Right ventricle myocardium inferior (tissue), 1 donor: ENCODE results near the gene COX8A. TPM values are rescaled to one million over a fixed set of nuclear protein-coding genes. Genes with fewer than 3 reads are reported as not detected.

Experiments used
- ATAC-seq: fragments of 200-7000 bp; cut with Tn5 transposase; one replicate; pipeline ENCODE4 v1.9.1; 2020; ENCODE audit warnings: mild to moderate bottlenecking, moderate library complexity
- DNase-seq: peaks from one replicate; pipeline ENCODE4 v3.0.0; 2021; ENCODE audit errors: missing footprints
- intact Hi-C: fragments of 100-400 bp; cut with DNase I; formaldehyde crosslinking; loops from one replicate; pipeline ENCODE4 v1.11.0; 2022
- total RNA-seq: library from RNA; stranded (reverse); fragmentation: NEBNext Ultra II Directional; extraction: Animal tissue kit (Norgen Biotek cat#: 25700); gene quantifications from one replicate; pipeline ENCODE4 v1.2.1, GENCODE V29; 2021
- donor health status: DM: no; HTN: yes; CAD: no; lungs with severe emphysema.

COX8A gene
- total RNA-seq, 1 donor from 2014 or later = 1,159 TPM

GRCh38 chr11:63999349-64000025 is 25.1 kb downstream of the COX8A start:
- intact Hi-C loops = loop anchor here (1.0 kb wide), 1 partner anchor 149 kb away; no protein-coding TSS in a partner anchor
- DNase-seq = peak; percentile 80

GRCh38 chr11:64000026-64000739 is 25.8 kb downstream of the COX8A start:
- intact Hi-C loops = loop anchor here (1.0 kb wide), 1 partner anchor 148 kb away; no protein-coding TSS in a partner anchor
- DNase-seq = peak; percentile 86
- ATAC-seq = peak; percentile 90

More at GRCh38 chr11:63999349-64000025, 25.1 kb downstream of the COX8A start:
- ATAC-seq = peak; percentile 15

- DNase-seq (no peak), ATAC-seq (peak; percentile 10)
- intact Hi-C loops = loop anchor here (1.0 kb wide), 1 partner anchor 147 kb away; no protein-coding TSS in a partner anchor
These were observed 26.5 kb downstream of the COX8A start for GRCh38 chr11:64000740-64001483.

- DNase-seq (no peak), ATAC-seq (no peak)
- intact Hi-C loops = no loop called here
These were observed 27.3 kb downstream of the COX8A start for GRCh38 chr11:64001484-64002420.

GRCh38 chr11:64003807-64004589 is 29.6 kb downstream of the COX8A start:
- intact Hi-C loops = no loop called here
- DNase-seq (no peak), ATAC-seq (no peak)

- DNase-seq = no peak
- intact Hi-C loops = no loop called here
- ATAC-seq = no peak
These were observed 30.2 kb downstream of the COX8A start for GRCh38 chr11:64004590-64004984.

GRCh38 chr11:64005691-64006090 is 31.3 kb downstream of the COX8A start:
- intact Hi-C loops = no loop called here
- ATAC-seq (no peak), DNase-seq (no peak)

- DNase-seq (no peak), ATAC-seq (no peak)
- intact Hi-C loops = no loop called here
These were observed 32.0 kb downstream of the COX8A start for GRCh38 chr11:64006398-64006797.

- intact Hi-C loops = no loop called here
- ATAC-seq (peak; percentile 39), DNase-seq (no peak)
These were observed 32.8 kb downstream of the COX8A start for GRCh38 chr11:64007160-64007628.

- intact Hi-C loops = no loop called here
- ATAC-seq = peak; percentile 90
- peak; percentile 91 for DNase-seq
These were observed 33.3 kb downstream of the COX8A start for GRCh38 chr11:64007629-64008282.

- ATAC-seq (peak; percentile 2), DNase-seq (no peak)
- intact Hi-C loops = no loop called here
These were observed 34.0 kb downstream of the COX8A start for GRCh38 chr11:64008283-64008913.

- no peak for DNase-seq
- no peak for ATAC-seq
- intact Hi-C loops = no loop called here
These were observed 34.7 kb downstream of the COX8A start for GRCh38 chr11:64008914-64009633.

GRCh38 chr11:64009710-64010109 is 35.3 kb downstream of the COX8A start:
- intact Hi-C loops = no loop called here
- DNase-seq = no peak
- no peak for ATAC-seq

GRCh38 chr11:64010783-64011182 is 36.4 kb downstream of the COX8A start:
- DNase-seq (no peak), ATAC-seq (no peak)
- intact Hi-C loops = no loop called here

GRCh38 chr11:64011371-64011770 is 37.0 kb downstream of the COX8A start:
- ATAC-seq = no peak
- intact Hi-C loops = no loop called here

More at GRCh38 chr11:64011371-64011770, 37.0 kb downstream of the COX8A start:
- DNase-seq = no peak
